ENCODE data around the gene OGA.
A peak's percentile ranks its signal among the peaks of the same experiment; 100 is the strongest.

OGA gene

DNA sequence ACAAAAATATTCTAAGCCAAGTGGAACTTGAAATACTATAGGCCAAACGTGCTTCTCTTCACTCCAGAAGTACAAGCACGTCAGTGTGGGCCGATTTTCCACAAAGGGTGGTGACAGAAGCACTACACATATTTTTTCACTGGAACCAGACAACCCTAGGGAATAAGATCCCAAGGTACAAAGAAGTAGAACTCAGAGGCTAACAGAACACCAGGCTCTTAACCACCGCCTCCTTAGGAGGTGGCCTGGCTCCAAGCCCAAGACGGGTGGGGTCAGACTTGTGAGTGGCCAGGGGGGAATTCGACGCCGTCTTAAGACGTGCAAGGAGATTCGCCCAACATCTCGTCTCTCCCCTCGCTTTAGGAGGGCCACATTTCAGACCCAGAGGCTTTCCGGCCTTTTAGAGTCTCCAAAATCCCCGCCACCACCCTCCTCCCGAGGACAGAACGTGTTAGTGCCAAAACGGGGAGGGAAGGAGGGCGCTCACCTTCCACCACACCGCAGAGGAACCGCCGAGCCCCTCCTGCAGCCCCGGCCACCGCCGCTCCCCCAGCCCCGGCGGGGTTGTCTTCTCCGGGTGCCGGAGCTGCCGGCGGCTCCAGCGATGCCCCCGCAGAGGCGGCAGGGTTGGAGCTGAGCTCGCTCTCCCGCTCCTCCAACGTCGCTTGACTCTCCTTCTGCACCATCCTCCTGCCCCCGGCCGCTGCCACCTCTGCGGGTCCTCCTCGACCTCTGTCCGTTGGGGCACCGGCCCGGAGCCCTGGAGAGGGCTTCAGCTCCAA, 716 bp downstream of the OGA start (continued):
- TF ChIP-seq ZNF174 (tag by site-specific recombination; IDR thresholded peaks at IDR 0.05): no peak
- TF ChIP-seq OSR2 (tag by site-specific recombination; IDR thresholded peaks at IDR 0.05): peak; percentile 74
- TF ChIP-seq GLI2 (tag by site-specific recombination; IDR thresholded peaks at IDR 0.05; ENCODE audit: borderline replicate concordance, low read depth): no peak
- no peak for TF ChIP-seq ZNF184 (tag by site-specific recombination; IDR thresholded peaks at IDR 0.05)
- no peak for TF ChIP-seq ZNF169 (tag by site-specific recombination; IDR thresholded peaks at IDR 0.05)
- TF ChIP-seq SALL2 (tag by site-specific recombination; IDR thresholded peaks at IDR 0.05; ENCODE audit: borderline replicate concordance): no peak
- no peak for TF ChIP-seq TRIM28 (IDR thresholded peaks at IDR 0.05; ENCODE audit: borderline replicate concordance, low read length)
- TF ChIP-seq ZNF112 (tag by site-specific recombination; IDR thresholded peaks at IDR 0.05): no peak
- no peak for TF ChIP-seq SCRT2 (tag by site-specific recombination; IDR thresholded peaks at IDR 0.05)
- TF ChIP-seq ZNF16 (tag by site-specific recombination; IDR thresholded peaks at IDR 0.05; ENCODE audit: low read depth): no peak
- TF ChIP-seq ZNF548 (tag by site-specific recombination; IDR thresholded peaks at IDR 0.05): no peak
- TF ChIP-seq, protein P1, sequence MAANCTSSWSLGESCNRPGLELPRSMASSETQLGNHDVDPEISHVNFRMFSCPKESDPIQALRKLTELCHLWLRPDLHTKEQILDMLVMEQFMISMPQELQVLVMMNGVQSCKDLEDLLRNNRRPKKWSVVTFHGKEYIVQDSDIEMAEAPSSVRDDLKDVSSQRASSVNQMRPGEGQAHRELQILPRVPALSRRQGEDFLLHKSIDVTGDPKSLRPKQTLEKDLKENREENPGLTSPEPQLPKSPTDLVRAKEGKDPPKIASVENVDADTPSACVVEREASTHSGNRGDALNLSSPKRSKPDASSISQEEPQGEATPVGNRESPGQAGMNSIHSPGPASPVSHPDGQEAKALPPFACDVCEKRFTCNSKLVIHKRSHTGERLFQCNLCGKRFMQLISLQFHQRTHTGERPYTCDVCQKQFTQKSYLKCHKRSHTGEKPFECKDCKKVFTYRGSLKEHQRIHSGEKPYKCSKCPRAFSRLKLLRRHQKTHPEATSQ (tag by site-specific recombination; IDR thresholded peaks at IDR 0.05): no peak
- no peak for TF ChIP-seq ZFP3 (tag by site-specific recombination; IDR thresholded peaks at IDR 0.05; ENCODE audit: low read depth)
- no peak for TF ChIP-seq ZNF558 (tag by site-specific recombination; IDR thresholded peaks at IDR 0.05)
- TF ChIP-seq ZNF645 (tag by site-specific recombination; IDR thresholded peaks at IDR 0.05): no peak
- TF ChIP-seq ZNF26 (tag by site-specific recombination; IDR thresholded peaks at IDR 0.05): no peak
- no peak for TF ChIP-seq RBAK (tag by site-specific recombination; IDR thresholded peaks at IDR 0.05)
- TF ChIP-seq, protein P2, sequence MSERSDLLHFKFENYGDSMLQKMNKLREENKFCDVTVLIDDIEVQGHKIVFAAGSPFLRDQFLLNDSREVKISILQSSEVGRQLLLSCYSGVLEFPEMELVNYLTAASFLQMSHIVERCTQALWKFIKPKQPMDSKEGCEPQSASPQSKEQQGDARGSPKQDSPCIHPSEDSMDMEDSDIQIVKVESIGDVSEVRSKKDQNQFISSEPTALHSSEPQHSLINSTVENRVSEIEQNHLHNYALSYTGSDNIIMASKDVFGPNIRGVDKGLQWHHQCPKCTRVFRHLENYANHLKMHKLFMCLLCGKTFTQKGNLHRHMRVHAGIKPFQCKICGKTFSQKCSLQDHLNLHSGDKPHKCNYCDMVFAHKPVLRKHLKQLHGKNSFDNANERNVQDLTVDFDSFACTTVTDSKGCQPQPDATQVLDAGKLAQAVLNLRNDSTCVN (tag by site-specific recombination; optimal IDR thresholded peaks at IDR 0.05): no peak
- TF ChIP-seq, protein P3, sequence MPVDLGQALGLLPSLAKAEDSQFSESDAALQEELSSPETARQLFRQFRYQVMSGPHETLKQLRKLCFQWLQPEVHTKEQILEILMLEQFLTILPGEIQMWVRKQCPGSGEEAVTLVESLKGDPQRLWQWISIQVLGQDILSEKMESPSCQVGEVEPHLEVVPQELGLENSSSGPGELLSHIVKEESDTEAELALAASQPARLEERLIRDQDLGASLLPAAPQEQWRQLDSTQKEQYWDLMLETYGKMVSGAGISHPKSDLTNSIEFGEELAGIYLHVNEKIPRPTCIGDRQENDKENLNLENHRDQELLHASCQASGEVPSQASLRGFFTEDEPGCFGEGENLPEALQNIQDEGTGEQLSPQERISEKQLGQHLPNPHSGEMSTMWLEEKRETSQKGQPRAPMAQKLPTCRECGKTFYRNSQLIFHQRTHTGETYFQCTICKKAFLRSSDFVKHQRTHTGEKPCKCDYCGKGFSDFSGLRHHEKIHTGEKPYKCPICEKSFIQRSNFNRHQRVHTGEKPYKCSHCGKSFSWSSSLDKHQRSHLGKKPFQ (tag by site-specific recombination; IDR thresholded peaks at IDR 0.05): no peak
- TF ChIP-seq GLI4 (tag by site-specific recombination; IDR thresholded peaks at IDR 0.05): no peak
- no peak for TF ChIP-seq ZNF132 (tag by site-specific recombination; IDR thresholded peaks at IDR 0.05; ENCODE audit: borderline replicate concordance)
- TF ChIP-seq, protein P4, sequence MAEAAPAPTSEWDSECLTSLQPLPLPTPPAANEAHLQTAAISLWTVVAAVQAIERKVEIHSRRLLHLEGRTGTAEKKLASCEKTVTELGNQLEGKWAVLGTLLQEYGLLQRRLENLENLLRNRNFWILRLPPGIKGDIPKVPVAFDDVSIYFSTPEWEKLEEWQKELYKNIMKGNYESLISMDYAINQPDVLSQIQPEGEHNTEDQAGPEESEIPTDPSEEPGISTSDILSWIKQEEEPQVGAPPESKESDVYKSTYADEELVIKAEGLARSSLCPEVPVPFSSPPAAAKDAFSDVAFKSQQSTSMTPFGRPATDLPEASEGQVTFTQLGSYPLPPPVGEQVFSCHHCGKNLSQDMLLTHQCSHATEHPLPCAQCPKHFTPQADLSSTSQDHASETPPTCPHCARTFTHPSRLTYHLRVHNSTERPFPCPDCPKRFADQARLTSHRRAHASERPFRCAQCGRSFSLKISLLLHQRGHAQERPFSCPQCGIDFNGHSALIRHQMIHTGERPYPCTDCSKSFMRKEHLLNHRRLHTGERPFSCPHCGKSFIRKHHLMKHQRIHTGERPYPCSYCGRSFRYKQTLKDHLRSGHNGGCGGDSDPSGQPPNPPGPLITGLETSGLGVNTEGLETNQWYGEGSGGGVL (tag by site-specific recombination; IDR thresholded peaks at IDR 0.05): no peak
- TF ChIP-seq ZNF280D (tag by site-specific recombination; IDR thresholded peaks at IDR 0.05): no peak
- no peak for TF ChIP-seq ZSCAN30 (tag by site-specific recombination; IDR thresholded peaks at IDR 0.05)
- TF ChIP-seq ZNF621 (tag by site-specific recombination; IDR thresholded peaks at IDR 0.05): no peak
